ENCODE results near the gene COL27A1.

DNA sequence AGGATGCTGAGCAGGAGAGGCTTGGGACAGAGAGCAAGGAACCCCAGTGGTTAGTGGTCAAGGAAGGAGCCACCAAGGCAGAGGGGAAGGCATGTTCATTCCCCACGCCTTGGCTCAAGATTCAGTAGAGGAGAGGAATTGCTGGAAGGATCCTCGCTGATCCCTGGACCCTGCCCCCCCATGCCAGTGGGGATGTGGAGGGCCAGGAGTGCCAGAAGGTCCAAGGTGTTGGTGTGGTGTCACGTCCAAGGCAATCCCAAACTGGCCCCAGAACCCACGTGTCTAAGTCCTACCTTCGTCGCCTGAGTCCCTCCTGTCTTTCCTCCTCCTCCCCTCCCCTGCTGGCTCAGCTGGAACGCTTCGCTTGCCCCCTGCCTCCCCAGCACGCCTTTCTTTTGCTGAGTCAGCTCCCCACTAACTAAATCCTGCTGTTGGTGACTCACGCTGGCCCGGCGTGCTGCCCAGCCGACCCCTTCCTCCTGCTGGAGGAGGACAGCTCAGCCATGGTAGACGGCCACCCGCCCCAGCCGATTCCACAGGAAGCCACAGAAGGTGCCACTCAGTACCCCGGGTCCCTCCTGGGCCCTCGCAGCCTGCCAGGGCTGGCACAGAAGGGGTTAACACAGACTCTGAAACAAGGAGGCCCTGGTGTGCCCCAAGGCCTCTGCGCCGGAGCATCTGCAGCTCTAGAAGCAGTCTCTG, 130.0 kb downstream of the COL27A1 start:
- TF ChIP-seq, protein P1, sequence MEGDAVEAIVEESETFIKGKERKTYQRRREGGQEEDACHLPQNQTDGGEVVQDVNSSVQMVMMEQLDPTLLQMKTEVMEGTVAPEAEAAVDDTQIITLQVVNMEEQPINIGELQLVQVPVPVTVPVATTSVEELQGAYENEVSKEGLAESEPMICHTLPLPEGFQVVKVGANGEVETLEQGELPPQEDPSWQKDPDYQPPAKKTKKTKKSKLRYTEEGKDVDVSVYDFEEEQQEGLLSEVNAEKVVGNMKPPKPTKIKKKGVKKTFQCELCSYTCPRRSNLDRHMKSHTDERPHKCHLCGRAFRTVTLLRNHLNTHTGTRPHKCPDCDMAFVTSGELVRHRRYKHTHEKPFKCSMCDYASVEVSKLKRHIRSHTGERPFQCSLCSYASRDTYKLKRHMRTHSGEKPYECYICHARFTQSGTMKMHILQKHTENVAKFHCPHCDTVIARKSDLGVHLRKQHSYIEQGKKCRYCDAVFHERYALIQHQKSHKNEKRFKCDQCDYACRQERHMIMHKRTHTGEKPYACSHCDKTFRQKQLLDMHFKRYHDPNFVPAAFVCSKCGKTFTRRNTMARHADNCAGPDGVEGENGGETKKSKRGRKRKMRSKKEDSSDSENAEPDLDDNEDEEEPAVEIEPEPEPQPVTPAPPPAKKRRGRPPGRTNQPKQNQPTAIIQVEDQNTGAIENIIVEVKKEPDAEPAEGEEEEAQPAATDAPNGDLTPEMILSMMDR (IDR thresholded peaks at IDR 0.05; ENCODE audit: low read depth, low read length), result no peak
- TF ChIP-seq POLR2A (IDR thresholded peaks at IDR 0.05; ENCODE audit: extremely low read depth, insufficient read length) (no peak), MYC (IDR thresholded peaks at IDR 0.05; ENCODE audit: low read depth, low read length) (no peak)

Data from NB4 (cell line).